ENCODE results near the gene TUT7. TPM values are rescaled to one million over a fixed set of nuclear protein-coding genes. Genes with fewer than 3 reads are reported as not detected.

Gene TUT7
- total RNA-seq, 1 donor from 2014 or later: 24.0 TPM

GRCh38 chr9:86274821-86275643 lies 79.2 kb downstream of the TUT7 start:
- Histone ChIP-seq H3K4me1 (ENCODE audit: control insufficient read depth in 3 of 3, insufficient read depth in 3 of 3, low read length in 3 of 3) (peaks cover 19 to 31% (median 22%) of the 10 kb centered on the region in 3 donors), H3K9ac (ENCODE audit: low read depth in 1 of 3, low read length in 3 of 3) (peak overlapping the region in 1 of 3 donors; percentile 24), H3K9me3 (ENCODE audit: control insufficient read depth in 3 of 3, low read length in 3 of 3) (no peaks in the 10 kb centered on the region), H3K27ac (ENCODE audit: low read depth, low read length) (no peak overlapping the region), H3K27me3 (ENCODE audit: control insufficient read depth in 3 of 3, insufficient read depth in 3 of 3, low read length in 3 of 3) (no peaks in the 10 kb centered on the region), H3K36me3 (ENCODE audit: control insufficient read depth in 3 of 3, insufficient read depth in 3 of 3, low read length in 3 of 3) (peaks cover 15 to 32% (median 28%) of the 10 kb centered on the region in 3 donors), H3K4me3 (ENCODE audit: low read length in 3 of 3) (no peak overlapping the region)

GRCh38 chr9:86272221-86272620 lies 82.0 kb downstream of the TUT7 start:
- Histone ChIP-seq H3K4me1 (ENCODE audit: control insufficient read depth in 3 of 3, insufficient read depth in 3 of 3, low read length in 3 of 3) (peaks cover 8 to 16% (median 15%) of the 10 kb centered on the region in 3 donors), H3K9ac (ENCODE audit: low read depth in 1 of 3, low read length in 3 of 3) (no peak overlapping the region), H3K9me3 (ENCODE audit: control insufficient read depth in 3 of 3, low read length in 3 of 3) (no peaks in the 10 kb centered on the region), H3K4me3 (ENCODE audit: low read length in 3 of 3) (no peak overlapping the region), H3K27me3 (ENCODE audit: control insufficient read depth in 3 of 3, insufficient read depth in 3 of 3, low read length in 3 of 3) (no peaks in the 10 kb centered on the region), H3K27ac (ENCODE audit: low read depth, low read length) (no peak overlapping the region), H3K36me3 (ENCODE audit: control insufficient read depth in 3 of 3, insufficient read depth in 3 of 3, low read length in 3 of 3) (peaks cover 15 to 26% (median 25%) of the 10 kb centered on the region in 3 donors)

- no peak overlapping the region for H3K9ac ChIP-seq (ENCODE audit: low read depth in 1 of 3, low read length in 3 of 3)
- no peaks in the 10 kb centered on the region for H3K27me3 ChIP-seq (ENCODE audit: control insufficient read depth in 3 of 3, insufficient read depth in 3 of 3, low read length in 3 of 3)
- peaks cover 16 to 21% (median 18%) of the 10 kb centered on the region in 3 donors for H3K36me3 ChIP-seq (ENCODE audit: control insufficient read depth in 3 of 3, insufficient read depth in 3 of 3, low read length in 3 of 3)
- no peak overlapping the region for H3K27ac ChIP-seq (ENCODE audit: low read depth, low read length)
- no peak overlapping the region for H3K4me3 ChIP-seq (ENCODE audit: low read length in 3 of 3)
- H3K9me3 ChIP-seq (ENCODE audit: control insufficient read depth in 3 of 3, low read length in 3 of 3): no peaks in the 10 kb centered on the region
- H3K4me1 ChIP-seq (ENCODE audit: control insufficient read depth in 3 of 3, insufficient read depth in 3 of 3, low read length in 3 of 3): peaks cover 0 to 4% (median 3%) of the 10 kb centered on the region in 3 donors
These were observed 90.3 kb downstream of the TUT7 start for GRCh38 chr9:86263876-86264275.

GRCh38 chr9:86262492-86262891 lies 91.7 kb downstream of the TUT7 start:
- Histone ChIP-seq H3K4me1 (ENCODE audit: control insufficient read depth in 3 of 3, insufficient read depth in 3 of 3, low read length in 3 of 3) (peaks cover 2 to 5% (median 4%) of the 10 kb centered on the region in 3 donors), H3K4me3 (ENCODE audit: low read length in 3 of 3) (no peak overlapping the region), H3K27me3 (ENCODE audit: control insufficient read depth in 3 of 3, insufficient read depth in 3 of 3, low read length in 3 of 3) (no peaks in the 10 kb centered on the region), H3K36me3 (ENCODE audit: control insufficient read depth in 3 of 3, insufficient read depth in 3 of 3, low read length in 3 of 3) (peaks cover 16 to 21% (median 18%) of the 10 kb centered on the region in 3 donors), H3K27ac (ENCODE audit: low read depth, low read length) (no peak overlapping the region), H3K9me3 (ENCODE audit: control insufficient read depth in 3 of 3, low read length in 3 of 3) (no peaks in the 10 kb centered on the region), H3K9ac (ENCODE audit: low read depth in 1 of 3, low read length in 3 of 3) (no peak overlapping the region)

- H3K4me1 ChIP-seq (ENCODE audit: control insufficient read depth in 3 of 3, insufficient read depth in 3 of 3, low read length in 3 of 3): peaks cover 3 to 9% (median 4%) of the 10 kb centered on the region in 3 donors
- no peak within 1 kb of the TSS for H3K27ac ChIP-seq (ENCODE audit: low read depth, low read length)
- no peak within 1 kb of the TSS for H3K4me3 ChIP-seq (ENCODE audit: low read length in 3 of 3)
- H3K27me3 ChIP-seq (ENCODE audit: control insufficient read depth in 3 of 3, insufficient read depth in 3 of 3, low read length in 3 of 3): no peaks in the 10 kb centered on the region
- H3K9ac ChIP-seq (ENCODE audit: low read depth in 1 of 3, low read length in 3 of 3): no peak within 1 kb of the TSS
- peaks cover 18 to 21% (median 18%) of the 10 kb centered on the region in 3 donors for H3K36me3 ChIP-seq (ENCODE audit: control insufficient read depth in 3 of 3, insufficient read depth in 3 of 3, low read length in 3 of 3)
- no peaks in the 10 kb centered on the region for H3K9me3 ChIP-seq (ENCODE audit: control insufficient read depth in 3 of 3, low read length in 3 of 3)
These were observed 94.7 kb downstream of the TUT7 start, which contains the start of gene C9orf153 for GRCh38 chr9:86259557-86259956. Gene C9orf153, minus strand, starts transcription at chr9:86259657. Its CDS starts 30,054 bp downstream, at chr9:86229603.

GRCh38 chr9:86257391-86257790 lies 96.8 kb downstream of the TUT7 start:
- H3K27ac ChIP-seq (ENCODE audit: low read depth, low read length): no peak overlapping the region
- no peaks in the 10 kb centered on the region for H3K9me3 ChIP-seq (ENCODE audit: control insufficient read depth in 3 of 3, low read length in 3 of 3)
- no peak overlapping the region for H3K4me3 ChIP-seq (ENCODE audit: low read length in 3 of 3)
- peaks cover 5 to 12% (median 6%) of the 10 kb centered on the region in 3 donors for H3K36me3 ChIP-seq (ENCODE audit: control insufficient read depth in 3 of 3, insufficient read depth in 3 of 3, low read length in 3 of 3)
- peaks cover 0 to 6% (median 3%) of the 10 kb centered on the region in 3 donors for H3K4me1 ChIP-seq (ENCODE audit: control insufficient read depth in 3 of 3, insufficient read depth in 3 of 3, low read length in 3 of 3)
- no peaks in the 10 kb centered on the region for H3K27me3 ChIP-seq (ENCODE audit: control insufficient read depth in 3 of 3, insufficient read depth in 3 of 3, low read length in 3 of 3)
- H3K9ac ChIP-seq (ENCODE audit: low read depth in 1 of 3, low read length in 3 of 3): no peak overlapping the region

GRCh38 chr9:86256653-86257052 lies 97.6 kb downstream of the TUT7 start:
- Histone ChIP-seq H3K36me3 (ENCODE audit: control insufficient read depth in 3 of 3, insufficient read depth in 3 of 3, low read length in 3 of 3) (peaks cover 0 to 8% (median 3%) of the 10 kb centered on the region in 3 donors), H3K9me3 (ENCODE audit: control insufficient read depth in 3 of 3, low read length in 3 of 3) (no peaks in the 10 kb centered on the region), H3K4me3 (ENCODE audit: low read length in 3 of 3) (no peak overlapping the region), H3K27ac (ENCODE audit: low read depth, low read length) (no peak overlapping the region), H3K9ac (ENCODE audit: low read depth in 1 of 3, low read length in 3 of 3) (no peak overlapping the region), H3K4me1 (ENCODE audit: control insufficient read depth in 3 of 3, insufficient read depth in 3 of 3, low read length in 3 of 3) (peaks cover 0 to 6% (median 3%) of the 10 kb centered on the region in 3 donors), H3K27me3 (ENCODE audit: control insufficient read depth in 3 of 3, insufficient read depth in 3 of 3, low read length in 3 of 3) (no peaks in the 10 kb centered on the region)

DNA sequence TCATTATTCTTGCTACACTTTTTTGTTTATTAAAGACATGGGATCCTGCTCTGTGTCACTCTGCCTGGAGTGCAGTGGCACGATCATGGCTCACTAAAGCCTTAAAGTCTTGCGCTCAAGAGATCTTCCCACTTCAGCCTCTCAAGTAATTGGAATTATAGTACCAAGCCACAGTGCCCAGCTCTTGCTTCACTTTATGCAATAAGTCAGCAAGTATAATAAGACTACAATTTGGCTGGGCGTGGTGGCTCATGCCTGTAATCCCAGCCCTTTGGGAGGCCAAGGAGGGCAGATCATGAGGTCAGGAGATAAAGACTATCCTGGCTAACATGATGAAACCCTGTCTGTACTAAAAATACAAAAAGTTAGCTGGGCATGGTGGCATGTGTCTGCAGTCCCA lies 100.6 kb downstream of the TUT7 start:
- Histone ChIP-seq H3K9ac (ENCODE audit: low read depth in 1 of 3, low read length in 3 of 3) (no peak overlapping the region), H3K4me3 (ENCODE audit: low read length in 3 of 3) (no peak overlapping the region), H3K4me1 (ENCODE audit: control insufficient read depth in 3 of 3, insufficient read depth in 3 of 3, low read length in 3 of 3) (peaks cover 0 to 6% (median 3%) of the 10 kb centered on the region in 3 donors), H3K9me3 (ENCODE audit: control insufficient read depth in 3 of 3, low read length in 3 of 3) (no peaks in the 10 kb centered on the region), H3K27ac (ENCODE audit: low read depth, low read length) (no peak overlapping the region), H3K36me3 (ENCODE audit: control insufficient read depth in 3 of 3, insufficient read depth in 3 of 3, low read length in 3 of 3) (peaks cover 0 to 2% (median 0%) of the 10 kb centered on the region in 3 donors), H3K27me3 (ENCODE audit: control insufficient read depth in 3 of 3, insufficient read depth in 3 of 3, low read length in 3 of 3) (no peaks in the 10 kb centered on the region)

- H3K4me1 ChIP-seq (ENCODE audit: control insufficient read depth in 3 of 3, insufficient read depth in 3 of 3, low read length in 3 of 3): peaks cover 0 to 6% (median 3%) of the 10 kb centered on the region in 3 donors
- no peak overlapping the region for H3K9ac ChIP-seq (ENCODE audit: low read depth in 1 of 3, low read length in 3 of 3)
- no peaks in the 10 kb centered on the region for H3K9me3 ChIP-seq (ENCODE audit: control insufficient read depth in 3 of 3, low read length in 3 of 3)
- no peak overlapping the region for H3K27ac ChIP-seq (ENCODE audit: low read depth, low read length)
- no peak overlapping the region for H3K4me3 ChIP-seq (ENCODE audit: low read length in 3 of 3)
- H3K36me3 ChIP-seq (ENCODE audit: control insufficient read depth in 3 of 3, insufficient read depth in 3 of 3, low read length in 3 of 3): peaks cover 0 to 2% (median 0%) of the 10 kb centered on the region in 3 donors
- H3K27me3 ChIP-seq (ENCODE audit: control insufficient read depth in 3 of 3, insufficient read depth in 3 of 3, low read length in 3 of 3): no peaks in the 10 kb centered on the region
These were observed 101.3 kb downstream of the TUT7 start for GRCh38 chr9:86252870-86253269.

GRCh38 chr9:86250123-86250522 lies 104.1 kb downstream of the TUT7 start:
- Histone ChIP-seq H3K9ac (ENCODE audit: low read depth in 1 of 3, low read length in 3 of 3) (no peak overlapping the region), H3K27me3 (ENCODE audit: control insufficient read depth in 3 of 3, insufficient read depth in 3 of 3, low read length in 3 of 3) (no peaks in the 10 kb centered on the region), H3K9me3 (ENCODE audit: control insufficient read depth in 3 of 3, low read length in 3 of 3) (no peaks in the 10 kb centered on the region), H3K4me1 (ENCODE audit: control insufficient read depth in 3 of 3, insufficient read depth in 3 of 3, low read length in 3 of 3) (no peaks in the 10 kb centered on the region), H3K36me3 (ENCODE audit: control insufficient read depth in 3 of 3, insufficient read depth in 3 of 3, low read length in 3 of 3) (no peaks in the 10 kb centered on the region), H3K27ac (ENCODE audit: low read depth, low read length) (no peak overlapping the region), H3K4me3 (ENCODE audit: low read length in 3 of 3) (no peak overlapping the region)
